ENCODE data around the gene TBKBP1.

DNA sequence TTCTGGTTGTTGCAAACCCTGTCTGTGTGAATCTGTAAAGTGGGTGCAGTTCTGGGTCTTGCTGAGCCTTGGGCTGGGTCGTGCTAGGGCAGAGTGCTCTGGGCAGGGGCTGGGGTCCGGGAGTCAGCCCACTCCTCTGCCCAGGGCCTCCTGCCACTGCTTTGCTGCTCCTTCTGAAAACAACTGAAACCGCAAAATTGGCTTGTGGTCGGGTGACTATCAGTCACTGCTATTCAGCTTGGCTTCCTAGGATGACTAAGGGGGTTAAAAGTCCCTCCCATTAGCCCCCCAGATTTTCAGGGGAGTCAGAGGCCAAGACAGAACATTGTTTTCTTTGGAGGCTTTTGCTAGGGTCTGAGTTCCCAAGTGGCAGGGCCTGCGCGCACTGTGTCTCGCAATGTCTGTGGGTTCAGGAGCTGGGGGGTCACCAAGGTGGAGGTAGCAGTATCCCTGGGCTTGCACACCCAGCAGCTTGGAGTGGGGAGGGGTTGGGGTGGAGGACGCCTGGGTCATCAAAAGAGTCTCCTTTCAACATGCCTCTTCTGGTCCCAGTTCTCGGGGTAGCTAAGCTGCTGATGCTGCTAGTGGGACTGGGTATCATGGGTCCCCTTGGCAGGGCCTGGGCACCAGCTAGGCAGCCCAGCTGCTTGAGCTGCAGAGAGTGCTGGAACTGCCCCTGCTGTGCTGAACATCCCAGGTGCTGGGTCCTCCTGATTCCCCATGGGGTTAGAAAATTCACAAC, 25.6 kb downstream of the TBKBP1 start:
- TF ChIP-seq SIN3A (IDR thresholded peaks at IDR 0.05; ENCODE audit: borderline replicate concordance in 2 of 2, control insufficient read depth in 1 of 2, low read depth in 2 of 2, low read length in 2 of 2) (no peak), ZNF384 (IDR thresholded peaks at IDR 0.05; ENCODE audit: low read depth, low read length) (no peak), TSC22D4 (tag; IDR thresholded peaks at IDR 0.05) (no peak), ZNF507 (tag; conservative IDR thresholded peaks at IDR 0.05) (no peak), POLR2A (conservative IDR thresholded peaks at IDR 0.05) (no peak), MAFF (IDR thresholded peaks at IDR 0.05; ENCODE audit: low read length) (no peak; the same call in 1 of the 2 replicates), SPI1 (IDR thresholded peaks at IDR 0.05; ENCODE audit: borderline replicate concordance, low read depth, low read length) (no peak), ZNF445 (CRISPR knock-in tag; IDR thresholded peaks at IDR 0.05; ENCODE audit: low read depth) (no peak)
- TF ChIP-seq, protein P1, sequence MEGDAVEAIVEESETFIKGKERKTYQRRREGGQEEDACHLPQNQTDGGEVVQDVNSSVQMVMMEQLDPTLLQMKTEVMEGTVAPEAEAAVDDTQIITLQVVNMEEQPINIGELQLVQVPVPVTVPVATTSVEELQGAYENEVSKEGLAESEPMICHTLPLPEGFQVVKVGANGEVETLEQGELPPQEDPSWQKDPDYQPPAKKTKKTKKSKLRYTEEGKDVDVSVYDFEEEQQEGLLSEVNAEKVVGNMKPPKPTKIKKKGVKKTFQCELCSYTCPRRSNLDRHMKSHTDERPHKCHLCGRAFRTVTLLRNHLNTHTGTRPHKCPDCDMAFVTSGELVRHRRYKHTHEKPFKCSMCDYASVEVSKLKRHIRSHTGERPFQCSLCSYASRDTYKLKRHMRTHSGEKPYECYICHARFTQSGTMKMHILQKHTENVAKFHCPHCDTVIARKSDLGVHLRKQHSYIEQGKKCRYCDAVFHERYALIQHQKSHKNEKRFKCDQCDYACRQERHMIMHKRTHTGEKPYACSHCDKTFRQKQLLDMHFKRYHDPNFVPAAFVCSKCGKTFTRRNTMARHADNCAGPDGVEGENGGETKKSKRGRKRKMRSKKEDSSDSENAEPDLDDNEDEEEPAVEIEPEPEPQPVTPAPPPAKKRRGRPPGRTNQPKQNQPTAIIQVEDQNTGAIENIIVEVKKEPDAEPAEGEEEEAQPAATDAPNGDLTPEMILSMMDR (IDR thresholded peaks at IDR 0.05 in 2 of 3, conservative IDR thresholded peaks at IDR 0.05 in 1 of 3; ENCODE audit: insufficient read depth in 2 of 3, low read depth in 1 of 3, low read length in 3 of 3) = no peak
- TF ChIP-seq, protein P2, sequence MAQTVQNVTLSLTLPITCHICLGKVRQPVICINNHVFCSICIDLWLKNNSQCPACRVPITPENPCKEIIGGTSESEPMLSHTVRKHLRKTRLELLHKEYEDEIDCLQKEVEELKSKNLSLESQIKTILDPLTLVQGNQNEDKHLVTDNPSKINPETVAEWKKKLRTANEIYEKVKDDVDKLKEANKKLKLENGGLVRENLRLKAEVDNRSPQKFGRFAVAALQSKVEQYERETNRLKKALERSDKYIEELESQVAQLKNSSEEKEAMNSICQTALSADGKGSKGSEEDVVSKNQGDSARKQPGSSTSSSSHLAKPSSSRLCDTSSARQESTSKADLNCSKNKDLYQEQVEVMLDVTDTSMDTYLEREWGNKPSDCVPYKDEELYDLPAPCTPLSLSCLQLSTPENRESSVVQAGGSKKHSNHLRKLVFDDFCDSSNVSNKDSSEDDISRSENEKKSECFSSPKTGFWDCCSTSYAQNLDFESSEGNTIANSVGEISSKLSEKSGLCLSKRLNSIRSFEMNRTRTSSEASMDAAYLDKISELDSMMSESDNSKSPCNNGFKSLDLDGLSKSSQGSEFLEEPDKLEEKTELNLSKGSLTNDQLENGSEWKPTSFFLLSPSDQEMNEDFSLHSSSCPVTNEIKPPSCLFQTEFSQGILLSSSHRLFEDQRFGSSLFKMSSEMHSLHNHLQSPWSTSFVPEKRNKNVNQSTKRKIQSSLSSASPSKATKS (CRISPR knock-in tag; IDR thresholded peaks at IDR 0.05) = no peak
